HG03097 (cell line): ENCODE measurements around the gene ZNF30.
A peak's percentile ranks its signal among the peaks of the same experiment; 100 is the strongest.
"Not testable (repeated sequence)": the region's sequence is repeated elsewhere in the genome, so short reads cannot be mapped to it uniquely, and the experiment has no call there.

Source experiments
- ATAC-seq: cut with Tn5 transposase; IDR thresholded peaks from one replicate; pipeline ENCODE4 v1.9.1; 2021; ENCODE audit not compliant: unreplicated experiment, low FRiP score

ZNF30 gene

GRCh38 chr19:34926685-34927375 is at the start of gene ZNF30:
Gene ZNF30, plus strand, starts transcription at chr19:34926903. Its CDS starts 3,045 bp downstream, at chr19:34929948.
- peak; percentile 95 for ATAC-seq

- ATAC-seq: no peak
Observed at GRCh38 chr19:34879563-34879962, 47.1 kb upstream of the ZNF30 start.

GRCh38 chr19:34880034-34880433 is 46.7 kb upstream of the ZNF30 start:
- no peak for ATAC-seq

- no peak for ATAC-seq
Observed at GRCh38 chr19:34881982-34882381, 44.7 kb upstream of the ZNF30 start.

DNA sequence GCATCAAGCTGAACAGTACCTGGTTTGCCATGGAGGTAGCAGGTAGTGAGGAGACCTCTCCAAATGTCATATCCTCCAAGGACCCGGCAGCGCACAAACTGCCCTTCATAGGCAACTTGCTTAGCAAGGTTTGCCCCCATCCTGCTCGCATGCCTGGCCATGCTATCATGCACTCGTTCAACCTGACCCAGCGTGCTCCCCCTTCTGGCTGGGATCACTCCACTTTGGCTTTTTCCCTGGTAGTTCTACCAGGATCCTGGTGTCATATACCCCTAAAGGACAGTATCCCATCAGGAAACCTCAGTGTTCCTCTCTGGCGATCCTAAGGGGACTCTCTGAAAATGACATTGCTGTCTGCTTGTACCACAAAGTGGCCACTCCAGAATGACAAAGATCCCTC is 38.6 kb upstream of the ZNF30 start:
- no peak for ATAC-seq

- ATAC-seq: no peak
Observed at GRCh38 chr19:34900245-34900644, 26.5 kb upstream of the ZNF30 start.

DNA sequence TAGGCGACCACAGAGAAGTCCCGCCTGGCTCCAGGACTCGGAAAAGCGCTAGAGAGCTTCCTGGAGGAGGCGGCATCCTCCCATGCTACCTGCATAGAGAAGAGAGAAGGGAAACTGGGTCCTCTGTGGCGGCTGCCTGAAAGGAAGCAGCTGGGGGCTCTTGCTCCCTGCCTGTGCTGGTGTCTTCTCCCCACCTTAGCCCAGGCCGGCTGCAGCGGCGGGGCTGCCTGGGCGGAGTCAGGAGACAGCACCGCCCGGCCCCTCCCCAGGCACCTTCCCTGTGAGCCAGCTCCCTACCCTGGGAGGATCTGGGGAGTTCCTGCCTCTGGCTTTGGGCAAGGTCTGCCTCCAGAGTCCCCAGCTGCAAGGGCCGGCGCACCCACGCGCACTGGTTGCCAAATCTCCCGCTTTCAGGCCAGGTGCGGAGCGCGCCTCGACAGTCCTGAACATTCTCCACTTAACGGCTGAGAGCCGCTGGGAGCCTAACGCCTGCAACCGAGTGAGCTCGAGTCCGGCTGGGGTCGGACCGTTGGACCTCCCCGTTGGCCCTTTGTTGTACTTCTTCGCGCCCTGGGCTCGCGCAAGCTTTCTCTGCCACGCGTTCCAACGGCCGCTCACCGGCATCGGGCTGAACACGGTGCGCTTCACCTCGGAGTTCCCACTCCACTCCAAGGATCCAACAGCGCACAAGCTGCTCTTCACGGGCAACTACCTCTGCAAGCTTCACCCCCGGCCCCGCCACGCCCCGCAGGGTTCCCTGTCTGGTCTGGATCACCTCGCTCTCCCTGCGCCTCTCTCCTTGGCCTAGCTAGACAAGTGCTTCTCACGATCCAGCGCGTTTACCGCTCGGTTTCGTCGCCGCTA is 21.8 kb upstream of the ZNF30 start:
- no peak for ATAC-seq

GRCh38 chr19:34910770-34911169 is 15.9 kb upstream of the ZNF30 start:
- no peak for ATAC-seq

GRCh38 chr19:34917144-34917543 is 9.6 kb upstream of the ZNF30 start:
- ATAC-seq: not testable (repeated sequence)

DNA sequence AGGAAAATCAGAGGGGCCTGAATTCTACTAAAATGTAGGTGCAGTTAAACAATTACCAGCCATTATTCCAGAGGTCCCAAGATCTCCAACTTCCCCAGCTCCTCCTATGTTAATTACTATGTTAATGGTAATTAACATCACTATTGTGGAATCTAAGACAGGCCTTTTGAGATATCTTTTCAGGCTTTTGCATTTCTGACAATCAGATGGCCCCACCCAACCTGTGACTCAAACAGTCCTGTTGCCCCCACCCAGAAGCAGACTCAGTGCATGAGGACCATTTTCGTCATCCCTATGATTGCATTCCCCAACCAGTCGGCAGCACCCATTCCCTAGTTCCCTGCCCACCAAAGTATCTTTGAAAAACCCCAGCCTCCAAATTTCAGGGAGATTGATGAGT is 8.5 kb upstream of the ZNF30 start:
- ATAC-seq: no peak

DNA sequence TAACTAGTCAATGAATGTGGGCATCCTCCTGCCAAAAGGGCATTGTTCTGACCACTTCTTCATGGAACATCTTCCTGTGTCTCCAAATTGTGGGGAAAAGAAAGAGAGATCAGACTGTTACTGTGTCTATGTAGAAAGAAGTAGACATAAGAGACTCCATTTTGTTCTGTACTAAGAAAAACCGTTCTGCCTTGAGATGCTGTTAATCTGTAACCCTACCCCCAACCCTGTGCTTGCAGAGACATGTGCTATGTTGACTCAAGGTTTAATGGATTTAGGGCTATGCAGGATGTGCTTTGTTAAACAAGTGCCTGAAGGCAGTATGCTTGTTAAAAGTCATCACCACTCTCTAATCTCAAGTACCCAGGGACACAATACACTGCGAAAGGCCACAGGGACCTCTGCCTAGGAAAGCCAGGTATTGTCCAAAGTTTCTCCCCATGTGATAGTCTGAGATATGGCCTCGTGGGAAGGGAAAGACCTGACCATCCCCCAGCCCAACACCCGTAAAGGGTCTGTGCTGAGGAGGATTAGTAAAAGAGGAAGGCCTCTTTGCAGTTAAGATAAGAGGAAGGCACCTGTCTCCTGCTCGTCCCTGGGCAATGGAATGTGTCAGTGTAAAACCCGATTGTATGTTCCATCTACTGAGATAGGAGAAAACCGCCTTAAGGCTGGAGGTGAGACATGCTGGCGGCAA is 6.5 kb upstream of the ZNF30 start:
- ATAC-seq: not testable (repeated sequence)

- no peak for ATAC-seq
Observed at GRCh38 chr19:34925278-34925855, 1.3 kb upstream of the ZNF30 start.

GRCh38 chr19:34926361-34926684 is 380 bp upstream of the ZNF30 start:
- ATAC-seq: no peak

GRCh38 chr19:34932494-34932893 is 5.8 kb downstream of the ZNF30 start:
- ATAC-seq: no peak

DNA sequence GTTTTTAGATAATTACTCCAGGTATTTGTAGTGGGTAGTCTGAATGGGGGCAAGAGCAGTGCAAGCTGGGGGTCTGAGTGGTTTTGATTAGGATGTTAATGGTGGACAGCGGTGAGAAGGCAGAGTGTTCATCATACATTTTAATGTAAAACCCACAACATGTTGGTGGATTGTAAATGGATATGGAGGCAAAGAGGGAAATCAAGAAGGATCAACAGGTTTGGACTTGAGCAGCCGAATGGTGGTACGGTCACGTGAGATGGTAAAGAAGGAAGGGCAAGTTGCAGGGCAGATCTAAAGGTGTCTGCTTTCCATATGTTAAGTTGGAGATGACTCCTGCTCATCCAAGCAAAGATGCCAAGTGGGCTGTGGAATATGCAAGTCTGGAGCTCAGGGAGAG is 9.5 kb downstream of the ZNF30 start:
- no peak for ATAC-seq

DNA sequence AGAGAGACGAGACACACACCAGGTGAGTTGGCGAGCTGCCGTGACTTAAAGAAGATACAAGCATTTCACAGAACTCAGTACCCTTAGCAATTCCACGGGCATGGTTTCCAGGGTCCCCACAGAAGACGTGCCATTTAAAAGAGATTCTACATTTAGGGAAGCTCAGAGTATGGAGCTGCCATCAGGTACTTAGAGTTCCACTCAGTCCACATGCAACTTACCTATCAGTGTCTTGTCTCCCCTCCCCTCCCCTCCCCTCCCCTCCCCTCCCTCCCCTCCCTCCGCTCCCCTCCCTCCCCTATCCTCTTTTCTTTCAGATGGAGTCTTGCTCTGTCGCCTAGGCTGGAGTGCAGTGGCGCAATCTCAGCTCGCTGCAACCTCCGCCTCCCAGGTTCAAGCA is 12.2 kb downstream of the ZNF30 start:
- no peak for ATAC-seq

GRCh38 chr19:34943861-34944573 is 17.3 kb downstream of the ZNF30 start:
- no peak for ATAC-seq

DNA sequence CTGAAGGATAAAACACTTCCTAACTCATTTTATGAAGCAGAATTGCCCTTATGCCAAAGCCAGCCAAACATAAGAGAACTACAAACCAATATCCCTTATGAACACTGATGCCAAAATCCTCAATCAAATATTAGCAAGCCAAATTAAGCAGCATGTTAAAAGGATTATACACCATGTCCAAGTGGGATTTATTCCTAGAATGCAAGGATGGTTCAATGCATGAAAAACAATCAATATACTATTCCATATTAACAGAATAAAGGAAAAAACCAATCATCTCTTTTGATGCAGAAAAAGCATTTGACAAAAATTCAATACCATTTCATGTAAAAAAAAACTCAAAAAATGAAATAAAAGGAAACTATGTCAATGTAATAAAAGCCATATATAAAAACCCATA is 26.4 kb downstream of the ZNF30 start:
- ATAC-seq: no peak

DNA sequence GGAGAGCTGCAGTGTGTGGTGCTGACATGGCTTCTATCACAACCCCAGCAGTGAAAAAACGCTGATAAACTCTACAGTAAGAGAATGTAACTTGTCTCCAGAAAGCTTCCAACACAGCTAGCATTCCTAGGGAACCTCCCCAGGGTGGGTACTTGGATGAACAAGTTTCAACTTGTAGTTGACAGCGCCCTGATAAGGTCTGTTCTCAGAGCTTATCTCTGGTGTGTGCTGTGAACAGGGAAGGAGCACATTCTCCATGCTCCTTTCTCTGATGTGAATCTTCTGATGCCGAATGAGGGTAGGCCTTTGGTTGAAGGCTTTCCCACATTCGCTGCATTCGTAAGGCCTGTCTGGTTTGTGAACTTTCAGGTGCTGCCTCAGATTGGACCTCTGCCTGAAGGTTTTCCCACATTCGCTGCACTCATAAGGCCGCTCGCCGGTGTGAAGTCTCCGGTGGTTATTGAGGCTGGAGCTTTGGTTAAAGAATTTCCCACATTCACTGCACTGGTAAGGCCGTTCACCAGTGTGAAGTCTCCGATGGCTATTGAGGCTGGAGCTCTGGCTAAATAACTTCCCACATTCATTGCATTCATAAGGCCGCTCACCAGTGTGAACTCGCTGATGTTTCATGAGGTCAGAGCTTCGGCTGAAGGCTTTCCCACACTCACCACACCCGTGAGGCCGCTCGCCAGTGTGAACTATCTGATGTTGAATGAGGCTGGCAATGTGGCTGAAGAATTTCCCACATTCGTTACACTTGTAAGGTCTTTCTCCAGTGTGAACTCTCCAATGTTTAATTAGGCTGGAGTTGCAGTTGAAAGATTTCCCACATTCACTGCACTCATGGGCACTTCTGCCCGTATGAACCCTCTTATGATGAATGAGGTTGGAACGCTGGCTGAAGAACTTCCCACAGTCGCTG is 31.4 kb downstream of the ZNF30 start:
- no peak for ATAC-seq
